Neural cell (in vitro differentiated cells): Measurements from ENCODE around the gene COQ2. TPM values are rescaled to one million over a fixed set of nuclear protein-coding genes. Genes with fewer than 3 reads are reported as not detected.

Source experiments
- H2AFZ ChIP-seq: fragments of 200-600, 300-800 bp; sonication (generic), shearing (Covaris generic); 2 replicates; pipeline ENCODE4 v1.6.0; 2014; ENCODE audit warnings: low read depth, mild to moderate bottlenecking, antibody characterized with exemption, low read length, moderate library complexity
- H3F3A ChIP-seq: fragments of 200-600 bp; shearing (Covaris generic); 2 replicates; pipeline ENCODE4 v1.6.1; 2016; ENCODE audit warnings: mild to moderate bottlenecking, moderate library complexity, mixed read lengths, antibody characterized with exemption, low read length; ENCODE audit not compliant: insufficient read depth, poor library complexity, severe bottlenecking
- H3K27ac ChIP-seq: fragments of 200-600, 300-800 bp; sonication (generic), shearing (Covaris generic); 2 replicates; pipeline ENCODE4 v1.5.1; 2014; ENCODE audit warnings: mild to moderate bottlenecking, low read length, moderate library complexity
- H3K27me3 ChIP-seq: fragments of 300-800, 200-600 bp; sonication (generic), shearing (Covaris generic); 2 replicates; pipeline ENCODE4 v1.6.0; 2014; ENCODE audit warnings: mild to moderate bottlenecking, low read depth, low read length, moderate library complexity; ENCODE audit not compliant: insufficient read depth
- H3K36me3 ChIP-seq: fragments of 300-800, 200-600 bp; sonication (generic), shearing (Covaris generic); 2 replicates; pipeline ENCODE4 v1.5.1; 2014; ENCODE audit warnings: mild to moderate bottlenecking, antibody characterized with exemption, low read length, moderate library complexity; ENCODE audit not compliant: insufficient read depth
- H3K4me2 ChIP-seq: fragments of 300-800, 200-600 bp; sonication (generic), shearing (Covaris generic); 2 replicates; pipeline ENCODE4 v1.6.0; 2014; ENCODE audit warnings: mild to moderate bottlenecking, low read length
- H3K4me3 ChIP-seq: fragments of 300-800, 200-600 bp; sonication (generic), shearing (Covaris generic); 2 replicates; pipeline ENCODE4 v1.5.1; 2014; ENCODE audit warnings: mild to moderate bottlenecking, low read length, moderate library complexity
- H3K79me2 ChIP-seq: fragments of 200-600 bp; shearing (Covaris generic); replicated peaks from 2 replicates; pipeline ENCODE4 v1.6.0; 2014; ENCODE audit warnings: mild to moderate bottlenecking, low read length, moderate library complexity; ENCODE audit not compliant: insufficient read depth
- H3K9ac ChIP-seq: fragments of 300-800, 200-600 bp; sonication (generic), shearing (Covaris generic); 2 replicates; pipeline ENCODE4 v1.6.1; 2016; ENCODE audit warnings: mild to moderate bottlenecking, low read length, mixed read lengths
- H3K9me2 ChIP-seq: fragments of 200-600 bp; shearing (Covaris generic); 2 replicates; pipeline ENCODE4 v1.6.1; 2016; ENCODE audit warnings: mild to moderate bottlenecking, low read length, mixed read lengths; ENCODE audit not compliant: insufficient read depth
- H3K9me3 ChIP-seq: fragments of 200-600, 300-800 bp; sonication (generic), shearing (Covaris generic); 2 replicates; pipeline ENCODE4 v1.6.1; 2016; ENCODE audit warnings: mild to moderate bottlenecking, mixed run types, low read length, moderate library complexity, mixed read lengths
- H4K20me1 ChIP-seq: fragments of 200-600 bp; shearing (Covaris generic); 2 replicates; pipeline ENCODE4 v1.6.1; 2016; ENCODE audit warnings: mild to moderate bottlenecking, mixed run types; ENCODE audit not compliant: insufficient read depth
- EP300 ChIP-seq: fragments of 450-650 bp; conservative IDR thresholded peaks from 2 replicates; pipeline ENCODE4 v1.6.1; 2014; ENCODE audit warnings: antibody characterized with exemption, mild to moderate bottlenecking, moderate library complexity; ENCODE audit not compliant: poor library complexity, severe bottlenecking
- EZH2 ChIP-seq: fragments of 200-600, 300-800 bp; shearing (Covaris generic), sonication (generic); IDR thresholded peaks from 2 replicates; pipeline ENCODE4 v1.6.1; 2014; ENCODE audit warnings: antibody characterized with exemption, low read length, borderline replicate concordance, mild to moderate bottlenecking; ENCODE audit not compliant: insufficient read depth, poor library complexity, severe bottlenecking
- MXI1 ChIP-seq: fragments of 450-650 bp; conservative IDR thresholded peaks from 2 replicates; pipeline ENCODE4 v1.6.1; 2014; ENCODE audit warnings: antibody characterized with exemption, mild to moderate bottlenecking; ENCODE audit not compliant: poor library complexity, severe bottlenecking
- POLR2AphosphoS5 ChIP-seq: IDR thresholded peaks from 2 replicates; pipeline ENCODE4 v1.6.1; 2012
- RAD21 ChIP-seq: fragments of 450-650 bp; conservative IDR thresholded peaks from 2 replicates; pipeline ENCODE4 v1.6.1; 2014; ENCODE audit warnings: antibody characterized with exemption, mild to moderate bottlenecking, moderate library complexity
- SMC3 ChIP-seq: fragments of 450-650 bp; conservative IDR thresholded peaks from 2 replicates; pipeline ENCODE4 v1.6.1; 2014; ENCODE audit warnings: antibody characterized with exemption, mild to moderate bottlenecking, moderate library complexity; ENCODE audit not compliant: poor library complexity
- TAF1 ChIP-seq: IDR thresholded peaks from 2 replicates; pipeline ENCODE4 v1.6.1; 2012; ENCODE audit warnings: low read depth
- polyA plus RNA-seq: library from polyadenylated mRNA; depleted of rRNA; stranded (reverse); fragments of >200 nt; gene quantifications from 2 replicates; pipeline ENCODE4 v1.2.3, GENCODE V29; 2014
- small RNA-seq, 3 experiments: library from RNA; depleted of rRNA; stranded (forward); fragments of <200 nt; gene quantifications; one replicate each; pipeline ENCODE3, GENCODE V24; 2012
- TF ChIP-seq, protein P1 (sequence below): IDR thresholded peaks from 2 replicates; pipeline ENCODE4 v1.6.1; 2012; ENCODE audit warnings: borderline replicate concordance
- TF ChIP-seq, protein P2 (sequence below): fragments of 450-650 bp; IDR thresholded peaks from 2 replicates; pipeline ENCODE4 v1.5.1; 2014; ENCODE audit warnings: antibody characterized with exemption, mild to moderate bottlenecking, moderate library complexity; ENCODE audit not compliant: poor library complexity, severe bottlenecking

The COQ2 gene
- polyA plus RNA-seq, 1 donor from 2014 or later: 19.8 TPM

DNA sequence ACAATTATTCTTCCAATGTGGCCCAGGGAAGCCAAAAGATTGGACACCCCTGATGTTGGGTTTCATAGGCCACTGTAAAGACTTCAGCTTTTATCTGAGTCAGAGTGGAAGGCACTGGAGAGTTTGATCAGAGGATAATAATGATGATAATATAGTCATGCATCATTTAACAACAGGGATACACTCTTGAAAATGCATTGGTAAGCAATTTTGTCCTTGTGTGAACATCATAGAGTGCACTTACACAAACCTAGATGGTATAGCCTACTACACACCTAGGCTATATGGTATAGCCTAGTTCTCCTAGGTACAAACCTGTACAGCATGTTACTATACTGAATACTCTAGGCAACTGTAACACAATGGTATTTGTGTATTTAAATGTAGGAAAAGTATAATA, 70.5 kb downstream of the COQ2 start:
- Histone ChIP-seq H3K9me3 (no peaks in the 10 kb centered on the region), H3K36me3 (no peaks in the 10 kb centered on the region), H3F3A (no peaks in the 10 kb centered on the region), H4K20me1 (no peaks in the 10 kb centered on the region), H3K27me3 (no peaks in the 10 kb centered on the region), H3K4me2 (no peak overlapping the region), H3K79me2 (no peaks in the 10 kb centered on the region), H3K27ac (no peak overlapping the region), H3K9me2 (no peaks in the 10 kb centered on the region), H3K4me3 (no peak overlapping the region), H3K9ac (no peak overlapping the region), H2AFZ (no peak overlapping the region)
- no peak for TF ChIP-seq SMC3
- no peak for TF ChIP-seq POLR2AphosphoS5
- no peak for TF ChIP-seq RAD21
- TF ChIP-seq, protein P1, sequence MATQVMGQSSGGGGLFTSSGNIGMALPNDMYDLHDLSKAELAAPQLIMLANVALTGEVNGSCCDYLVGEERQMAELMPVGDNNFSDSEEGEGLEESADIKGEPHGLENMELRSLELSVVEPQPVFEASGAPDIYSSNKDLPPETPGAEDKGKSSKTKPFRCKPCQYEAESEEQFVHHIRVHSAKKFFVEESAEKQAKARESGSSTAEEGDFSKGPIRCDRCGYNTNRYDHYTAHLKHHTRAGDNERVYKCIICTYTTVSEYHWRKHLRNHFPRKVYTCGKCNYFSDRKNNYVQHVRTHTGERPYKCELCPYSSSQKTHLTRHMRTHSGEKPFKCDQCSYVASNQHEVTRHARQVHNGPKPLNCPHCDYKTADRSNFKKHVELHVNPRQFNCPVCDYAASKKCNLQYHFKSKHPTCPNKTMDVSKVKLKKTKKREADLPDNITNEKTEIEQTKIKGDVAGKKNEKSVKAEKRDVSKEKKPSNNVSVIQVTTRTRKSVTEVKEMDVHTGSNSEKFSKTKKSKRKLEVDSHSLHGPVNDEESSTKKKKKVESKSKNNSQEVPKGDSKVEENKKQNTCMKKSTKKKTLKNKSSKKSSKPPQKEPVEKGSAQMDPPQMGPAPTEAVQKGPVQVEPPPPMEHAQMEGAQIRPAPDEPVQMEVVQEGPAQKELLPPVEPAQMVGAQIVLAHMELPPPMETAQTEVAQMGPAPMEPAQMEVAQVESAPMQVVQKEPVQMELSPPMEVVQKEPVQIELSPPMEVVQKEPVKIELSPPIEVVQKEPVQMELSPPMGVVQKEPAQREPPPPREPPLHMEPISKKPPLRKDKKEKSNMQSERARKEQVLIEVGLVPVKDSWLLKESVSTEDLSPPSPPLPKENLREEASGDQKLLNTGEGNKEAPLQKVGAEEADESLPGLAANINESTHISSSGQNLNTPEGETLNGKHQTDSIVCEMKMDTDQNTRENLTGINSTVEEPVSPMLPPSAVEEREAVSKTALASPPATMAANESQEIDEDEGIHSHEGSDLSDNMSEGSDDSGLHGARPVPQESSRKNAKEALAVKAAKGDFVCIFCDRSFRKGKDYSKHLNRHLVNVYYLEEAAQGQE: no peak
- no peak for TF ChIP-seq EZH2
- TF ChIP-seq MXI1: no peak
- TF ChIP-seq EP300: no peak
- no peak for TF ChIP-seq TAF1
- TF ChIP-seq, protein P2, sequence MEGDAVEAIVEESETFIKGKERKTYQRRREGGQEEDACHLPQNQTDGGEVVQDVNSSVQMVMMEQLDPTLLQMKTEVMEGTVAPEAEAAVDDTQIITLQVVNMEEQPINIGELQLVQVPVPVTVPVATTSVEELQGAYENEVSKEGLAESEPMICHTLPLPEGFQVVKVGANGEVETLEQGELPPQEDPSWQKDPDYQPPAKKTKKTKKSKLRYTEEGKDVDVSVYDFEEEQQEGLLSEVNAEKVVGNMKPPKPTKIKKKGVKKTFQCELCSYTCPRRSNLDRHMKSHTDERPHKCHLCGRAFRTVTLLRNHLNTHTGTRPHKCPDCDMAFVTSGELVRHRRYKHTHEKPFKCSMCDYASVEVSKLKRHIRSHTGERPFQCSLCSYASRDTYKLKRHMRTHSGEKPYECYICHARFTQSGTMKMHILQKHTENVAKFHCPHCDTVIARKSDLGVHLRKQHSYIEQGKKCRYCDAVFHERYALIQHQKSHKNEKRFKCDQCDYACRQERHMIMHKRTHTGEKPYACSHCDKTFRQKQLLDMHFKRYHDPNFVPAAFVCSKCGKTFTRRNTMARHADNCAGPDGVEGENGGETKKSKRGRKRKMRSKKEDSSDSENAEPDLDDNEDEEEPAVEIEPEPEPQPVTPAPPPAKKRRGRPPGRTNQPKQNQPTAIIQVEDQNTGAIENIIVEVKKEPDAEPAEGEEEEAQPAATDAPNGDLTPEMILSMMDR: no peak

Small RNAs within 50 kb of the gene (small RNA-seq; reads per million reads assigned to genes)
- gene AC114781.3: 0 reads per million in 3 experiments

Other genes with a start within 250 kb of the COQ2 start
- gene COPS4, start 249.6 kb downstream of the COQ2 start, polyA plus RNA-seq: 77.7 and 80.8 TPM in 2 replicates
- gene PLAC8, start 170.1 kb downstream of the COQ2 start, polyA plus RNA-seq: not detected in 2 replicates
- gene HPSE, start 50.0 kb upstream of the COQ2 start, polyA plus RNA-seq: 0.16 TPM in 1 of 2 replicates, not detected in the other
- gene HELQ, start 171.0 kb upstream of the COQ2 start, polyA plus RNA-seq: 10.4 and 18.0 TPM in 2 replicates
- gene MRPS18C, start 171.3 kb upstream of the COQ2 start, polyA plus RNA-seq: 56.0 and 60.6 TPM in 2 replicates
- gene ABRAXAS1, start 200.3 kb upstream of the COQ2 start, polyA plus RNA-seq: 1.1 and 1.4 TPM in 2 replicates